ENCODE data around the gene S100A12.
"Not testable (repeated sequence)": the region's sequence is repeated elsewhere in the genome, so short reads cannot be mapped to it uniquely, and the experiment has no call there.

Gene S100A12

DNA sequence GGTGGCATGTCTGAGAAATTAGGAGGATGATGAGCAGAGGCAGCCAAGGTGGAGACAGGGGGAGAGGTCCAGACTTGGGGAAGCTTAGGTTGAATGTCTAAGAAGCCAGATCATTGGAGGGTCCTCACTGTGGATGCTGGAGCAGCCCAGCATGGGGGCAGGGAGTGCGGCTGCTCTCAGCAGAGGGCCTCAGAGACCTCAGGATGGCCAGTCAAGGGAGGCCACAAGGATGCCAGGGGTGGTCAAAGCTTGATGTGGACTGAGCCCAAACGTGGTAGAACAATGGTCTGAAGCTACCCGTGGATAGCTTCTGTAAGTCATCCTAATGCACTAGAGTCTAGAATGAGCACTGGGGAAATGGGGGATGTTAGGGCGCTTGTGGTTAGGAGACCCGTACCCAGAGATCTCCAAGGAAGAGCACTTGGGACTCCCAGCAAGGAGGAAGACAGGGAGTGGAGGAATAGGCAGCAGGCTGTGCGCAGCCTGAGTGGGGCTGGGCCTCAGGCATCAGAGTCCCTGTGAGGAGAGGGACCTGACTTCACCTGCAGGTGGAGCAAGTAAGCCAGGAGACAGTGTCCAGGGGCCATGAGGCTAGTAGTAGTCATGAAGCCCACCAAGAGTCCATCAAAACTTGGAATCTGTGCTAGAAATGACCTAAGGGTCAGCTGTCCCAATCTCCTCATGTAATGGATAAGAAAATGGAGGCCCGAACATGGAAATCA is 22.0 kb downstream of the S100A12 start:
- DNase-seq (ENCODE audit: low spot score), result peak; percentile 48

DNA sequence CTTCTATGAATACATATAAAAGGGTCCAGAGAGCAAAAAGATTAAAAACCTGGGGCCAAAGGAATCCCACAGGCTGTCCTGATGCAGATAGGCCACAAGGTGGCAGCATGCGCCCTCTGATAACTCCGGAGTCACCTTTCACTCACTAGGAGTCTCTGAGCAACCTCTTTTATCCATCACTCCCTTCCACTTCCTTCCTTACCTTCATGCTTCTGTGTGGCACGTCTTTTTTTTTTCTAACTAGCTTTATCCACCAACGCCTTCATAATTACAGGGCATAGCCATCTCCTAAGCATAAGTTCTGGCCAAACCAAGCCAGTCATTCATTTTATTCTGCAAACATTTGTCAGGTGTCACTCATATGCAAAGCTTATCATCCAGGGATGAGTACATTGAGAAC is 22.9 kb downstream of the S100A12 start:
- DNase-seq (ENCODE audit: low spot score), result peak; percentile 83

GRCh38 chr1:153350321-153350957 is 25.0 kb downstream of the S100A12 start:
- no peak for DNase-seq (ENCODE audit: low spot score)

GRCh38 chr1:153349363-153350320 is 25.8 kb downstream of the S100A12 start:
- DNase-seq (ENCODE audit: low spot score), result no peak

- no peak for DNase-seq (ENCODE audit: low spot score)
These were observed 26.7 kb downstream of the S100A12 start, which contains the start of gene PGLYRP4 for GRCh38 chr1:153348511-153349362. Gene PGLYRP4, minus strand, starts transcription at chr1:153348841. Its CDS starts 909 bp downstream, at chr1:153347932.

GRCh38 chr1:153347856-153348255 is 27.6 kb downstream of the S100A12 start:
- no peak for DNase-seq (ENCODE audit: low spot score)

DNA sequence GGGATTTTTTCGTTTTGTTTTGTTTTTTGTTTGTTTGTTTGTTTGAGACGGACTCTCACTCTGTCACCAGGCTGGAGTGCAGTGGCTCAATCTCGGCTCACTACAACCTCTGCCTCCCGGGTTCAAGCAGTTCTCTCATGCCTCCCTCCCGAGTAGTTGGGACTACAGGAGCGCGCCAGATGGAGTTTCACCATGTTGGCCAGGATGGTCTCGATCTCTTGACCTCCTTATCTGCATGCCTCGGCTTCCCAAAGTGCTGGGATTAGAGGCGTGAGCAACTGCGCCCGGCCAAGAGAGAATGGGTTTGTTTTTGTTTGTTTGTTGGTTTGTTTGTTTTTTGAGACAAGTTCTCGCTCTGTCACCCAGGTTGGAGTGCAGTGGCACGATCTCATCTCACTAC is 28.4 kb downstream of the S100A12 start:
- DNase-seq (ENCODE audit: low spot score), result not testable (repeated sequence)

DNA sequence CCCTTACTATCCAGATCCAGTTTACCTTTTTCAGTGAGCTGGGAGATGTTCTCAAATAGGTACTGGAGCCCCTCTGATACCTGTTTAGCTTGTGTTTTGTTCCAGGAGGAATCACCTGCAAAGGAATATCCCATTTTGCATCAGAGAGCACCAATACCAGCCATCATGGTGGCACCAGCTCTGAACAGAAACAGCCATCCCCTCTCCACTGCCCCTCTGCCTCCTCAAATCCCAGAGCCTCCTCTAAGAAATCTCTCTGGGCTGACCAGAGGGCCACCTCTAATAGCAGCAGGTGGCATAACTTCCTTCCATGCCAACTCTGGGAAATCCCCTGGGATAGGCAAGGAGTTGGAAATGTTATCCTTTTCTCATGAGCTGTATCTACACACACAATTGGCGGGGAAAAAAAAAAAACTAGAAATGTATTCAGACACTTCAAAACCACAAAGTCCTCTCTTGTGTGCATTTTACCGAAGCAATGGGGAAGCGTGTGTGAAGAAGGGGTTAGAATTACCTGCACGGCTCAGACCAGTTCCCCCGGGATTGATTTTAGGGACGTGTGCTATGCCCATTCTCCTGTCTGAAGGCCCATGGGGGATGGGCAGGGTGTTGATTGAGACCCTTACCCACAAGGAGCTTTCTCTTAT is 29.2 kb downstream of the S100A12 start:
- DNase-seq (ENCODE audit: low spot score), result no peak

DNA sequence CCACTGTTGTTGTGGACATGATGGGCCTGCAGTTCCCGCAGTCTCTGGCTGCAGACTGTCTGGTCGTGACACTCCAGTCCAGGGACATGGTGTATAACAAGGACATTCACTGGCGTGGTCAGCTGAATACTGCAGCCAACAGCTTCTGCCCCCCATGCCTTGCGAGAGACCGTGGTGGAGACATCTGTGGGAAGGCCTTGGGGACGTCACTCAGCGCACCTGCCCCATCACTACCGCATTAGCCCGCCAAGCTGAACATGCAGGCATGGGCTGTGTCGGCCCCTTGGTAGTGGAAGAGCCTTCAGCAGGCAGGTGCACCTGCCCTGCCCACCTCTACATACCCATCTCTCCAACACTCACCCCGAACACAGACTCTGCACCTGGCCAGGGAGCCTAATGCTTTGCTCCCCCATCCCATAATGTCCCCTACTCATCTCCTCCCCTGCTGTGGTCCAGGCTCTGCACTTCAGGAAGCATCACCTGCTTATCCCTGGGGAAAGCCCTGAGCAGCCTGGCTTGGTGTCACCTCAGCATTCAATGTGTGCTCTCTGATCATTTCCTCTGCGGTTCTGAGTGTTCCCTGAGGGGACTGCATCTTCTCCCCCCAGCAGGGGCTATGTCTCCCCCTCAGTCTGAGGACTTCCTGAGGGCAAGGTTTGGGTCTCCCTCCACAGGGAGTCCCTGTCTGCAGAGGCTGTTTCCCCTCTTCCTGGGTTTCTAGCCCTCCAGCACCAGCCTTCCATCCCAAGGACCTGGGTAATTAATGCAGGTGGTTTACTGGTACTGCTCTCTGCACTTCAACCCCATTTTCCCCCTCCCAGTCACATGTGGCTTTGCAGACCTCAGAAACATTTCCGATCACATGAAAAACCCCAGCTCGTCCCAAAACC is 30.0 kb downstream of the S100A12 start:
- DNase-seq (ENCODE audit: low spot score), result no peak

DNA sequence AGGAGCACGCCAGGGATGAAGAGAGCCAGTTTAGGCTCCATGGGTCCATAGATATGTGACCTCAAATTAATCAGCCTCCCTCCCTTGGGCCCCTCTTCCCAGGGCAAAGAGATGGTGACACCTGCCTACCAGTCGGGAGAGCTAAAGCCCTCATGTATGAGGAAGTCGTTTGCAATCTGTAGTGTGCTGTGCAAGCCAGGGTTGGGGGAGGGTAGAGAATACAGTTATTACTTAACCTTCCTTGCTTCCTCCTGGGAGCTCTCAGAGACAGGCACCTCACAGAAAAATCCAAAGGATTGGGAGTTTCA is 30.7 kb downstream of the S100A12 start:
- no peak for DNase-seq (ENCODE audit: low spot score)

DNA sequence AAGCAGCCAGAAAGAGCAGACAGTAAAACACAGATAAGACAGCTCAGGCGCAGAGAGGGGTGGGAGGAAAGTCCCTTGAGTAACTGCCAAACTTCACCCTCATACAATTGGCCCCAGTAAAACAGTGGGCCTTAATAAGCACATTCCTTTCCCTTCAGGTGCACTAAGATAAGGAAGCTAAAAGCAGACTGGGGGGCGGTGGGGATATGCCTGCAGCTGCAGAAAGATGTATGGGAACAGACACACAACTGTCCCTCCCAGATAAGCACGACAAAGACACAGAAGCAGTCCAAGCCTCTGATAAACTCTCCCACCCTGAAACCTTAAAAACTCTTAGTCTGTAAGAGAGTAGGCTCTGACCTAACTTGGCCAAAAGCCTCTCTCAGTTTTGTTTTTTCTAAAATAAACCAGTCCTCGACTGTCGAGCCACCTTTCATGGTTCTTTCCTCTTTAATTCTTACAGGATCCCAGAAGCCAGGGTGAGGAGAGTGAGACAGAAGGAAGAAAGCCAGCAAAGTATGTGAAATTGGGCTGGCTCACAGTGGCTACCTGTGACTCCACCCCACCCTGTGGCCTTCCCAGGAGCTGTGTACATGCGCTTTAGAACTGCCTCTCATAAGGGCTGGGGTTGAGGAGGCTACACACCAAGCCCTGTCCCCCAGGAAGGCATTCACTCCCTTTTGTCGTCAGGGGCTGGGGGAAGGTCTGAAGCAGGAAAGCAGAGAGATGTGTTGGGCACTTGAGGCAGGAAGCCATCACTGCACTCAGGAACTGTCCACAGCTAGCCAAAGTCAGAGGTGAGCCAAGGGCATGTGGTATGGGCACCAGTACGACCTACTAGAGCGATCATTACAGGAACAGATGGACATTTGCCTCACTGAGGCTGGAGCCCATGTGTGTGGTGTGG is 31.4 kb downstream of the S100A12 start:
- DNase-seq (ENCODE audit: low spot score), result no peak

DNA sequence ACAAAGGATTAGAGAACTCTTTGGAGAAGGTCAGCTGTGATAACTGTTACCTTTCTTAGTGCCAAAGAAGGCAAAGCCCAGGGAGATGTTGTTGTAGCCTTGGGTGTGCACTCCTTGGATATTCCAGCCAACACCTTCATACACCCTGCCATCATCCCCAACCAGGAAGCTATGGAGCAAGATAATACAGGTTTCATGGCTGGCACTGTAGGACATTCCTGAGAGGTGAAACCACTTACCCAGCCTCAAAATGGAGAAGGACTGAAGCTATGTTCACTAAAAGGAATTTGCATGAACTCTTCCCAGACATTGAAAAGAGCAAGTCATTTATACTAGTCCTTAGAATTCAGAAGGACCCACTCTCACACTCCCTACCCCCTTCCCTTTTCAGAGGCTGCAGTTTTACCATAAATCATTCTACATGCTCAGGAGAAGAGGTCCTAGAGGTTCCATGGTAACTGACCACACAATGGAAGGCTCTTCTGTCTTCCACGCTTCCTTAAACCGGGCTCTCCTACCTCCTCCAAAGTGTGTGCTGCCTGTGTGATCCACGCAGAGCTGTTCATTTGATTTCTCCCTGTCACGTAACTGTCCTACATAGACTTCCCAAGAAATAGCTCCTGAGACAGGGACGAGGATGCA is 32.3 kb downstream of the S100A12 start:
- DNase-seq (ENCODE audit: low spot score), result no peak

DNA sequence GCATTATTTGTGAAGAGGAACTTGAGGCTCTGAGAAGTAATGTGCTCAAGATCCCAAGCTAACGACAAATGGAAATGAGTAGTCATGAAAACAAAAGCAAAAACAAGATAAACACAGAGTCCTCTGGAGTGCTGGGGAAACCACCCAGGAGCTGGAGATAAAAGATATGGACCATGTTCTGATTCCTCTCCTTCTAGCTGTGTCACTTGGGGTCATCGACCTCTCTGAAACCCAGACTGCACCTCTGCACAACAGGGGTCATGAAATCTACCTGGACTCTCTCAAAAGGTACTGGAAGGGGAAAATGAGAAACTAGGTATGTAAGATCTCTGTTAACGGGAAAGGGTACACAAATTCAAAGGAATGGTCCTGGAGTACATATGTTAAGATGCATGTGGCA is 33.2 kb downstream of the S100A12 start:
- no peak for DNase-seq (ENCODE audit: low spot score)

DNA sequence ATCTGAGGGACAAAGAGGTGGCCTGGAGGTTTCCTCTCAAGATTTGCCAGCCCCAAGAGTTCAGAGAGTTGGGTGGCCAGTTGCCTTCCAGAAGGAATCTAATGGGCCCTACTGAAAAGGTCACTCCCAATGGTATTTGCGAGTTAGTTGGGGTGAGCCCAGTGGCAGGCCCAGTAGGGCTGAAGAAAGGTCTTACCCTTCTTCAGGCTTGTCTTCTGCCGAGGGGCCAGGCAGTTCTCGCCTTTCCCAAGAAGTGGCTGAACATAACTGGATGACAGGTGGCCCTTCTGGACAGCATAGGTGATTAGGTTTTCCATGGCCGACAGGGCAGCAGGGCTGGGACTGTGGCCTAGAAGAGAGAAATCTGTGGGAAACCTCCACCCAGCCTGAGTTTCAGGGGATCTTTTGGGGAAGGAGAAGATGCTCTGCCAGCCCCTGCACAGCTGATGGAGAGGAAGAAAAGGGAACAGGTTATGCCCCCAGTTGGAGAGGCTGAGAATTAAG is 33.9 kb downstream of the S100A12 start:
- no peak for DNase-seq (ENCODE audit: low spot score)

DNA sequence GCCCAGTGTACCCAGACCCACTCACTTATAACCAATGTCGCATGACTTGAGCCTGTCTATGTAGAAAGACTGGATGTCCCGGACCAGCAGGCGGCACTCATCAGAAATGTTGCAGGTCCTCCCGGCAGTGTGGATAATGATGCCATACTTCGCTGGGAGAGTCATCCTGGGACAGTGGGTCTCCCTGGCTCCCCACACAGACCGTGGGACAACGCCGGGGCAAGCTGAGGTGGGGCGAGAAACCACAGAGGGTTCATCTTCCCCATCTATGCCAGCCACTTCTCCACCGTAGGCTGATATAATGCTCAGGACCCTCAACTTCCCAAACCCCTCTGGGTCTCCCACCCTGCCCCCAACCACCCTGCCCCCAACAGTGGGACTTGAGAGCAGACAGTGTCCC is 35.1 kb downstream of the S100A12 start:
- no peak for DNase-seq (ENCODE audit: low spot score)

- no peak for DNase-seq (ENCODE audit: low spot score)
These were observed 35.6 kb downstream of the S100A12 start for GRCh38 chr1:153339802-153340201.

DNA sequence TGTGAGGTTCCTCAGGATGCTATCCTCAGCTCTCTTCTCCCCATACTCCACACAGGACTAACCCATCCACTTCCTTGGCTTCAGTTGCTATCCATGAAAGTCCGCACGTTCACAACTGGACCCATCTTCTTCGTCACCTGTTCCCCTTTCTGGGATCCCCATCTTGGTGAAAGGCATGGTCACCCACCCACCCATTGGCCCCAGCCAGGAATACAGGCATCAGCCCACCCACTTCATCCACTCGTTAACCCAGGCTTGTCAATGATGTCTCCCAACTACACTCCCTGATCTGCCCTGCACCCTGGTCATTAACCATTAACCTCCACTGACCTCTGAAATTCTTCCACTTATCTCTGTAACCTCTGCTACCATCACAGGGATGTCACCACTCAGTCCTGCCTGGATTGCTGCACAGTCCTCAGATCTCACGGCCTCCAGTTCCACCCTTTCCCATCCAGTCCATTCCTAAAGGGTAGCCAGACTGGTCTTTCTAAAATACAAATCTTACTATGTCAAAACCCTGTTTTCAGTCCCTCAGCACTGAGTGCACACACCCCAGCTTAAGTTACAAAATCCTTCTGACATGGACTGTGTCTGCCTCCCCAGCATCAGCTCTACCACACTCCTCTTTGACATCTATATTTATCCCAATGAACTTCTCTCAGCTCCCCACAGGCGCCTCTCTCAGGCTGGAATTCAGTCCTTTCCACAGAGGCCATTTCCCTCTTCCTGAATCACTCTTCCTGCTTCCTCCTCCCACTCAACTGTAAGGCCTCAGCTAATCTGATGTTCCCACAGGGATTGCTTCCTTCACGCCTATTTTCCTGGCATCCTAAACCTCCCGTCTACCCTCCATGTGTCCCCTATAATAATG is 37.2 kb downstream of the S100A12 start:
- DNase-seq (ENCODE audit: low spot score), result no peak

- DNase-seq (ENCODE audit: low spot score), result no peak
These were observed 38.8 kb downstream of the S100A12 start for GRCh38 chr1:153336650-153337049.

Measured in NAMALWA (cell line).